Endothelial cell of umbilical vein (primary cell): ENCODE results near the gene FBN3. TPM values are rescaled to one million over a fixed set of nuclear protein-coding genes. Genes with fewer than 3 reads are reported as not detected.

ENCODE experiments used
- BruUV-seq: library from RNA; stranded (reverse); fragments of 400-500 nt; replicated peaks from 2 replicates; lab custom pipeline; 2021; lab: Mats Ljungman, UMichigan
- CTCF ChIA-PET: fragments of 300-600, 350-600 bp; sonication (Branson Sonifier 250); formaldehyde crosslinking; loops from one replicate; lab custom pipeline; 2021; ENCODE audit warnings: antibody characterized with exemption, inconsistent platforms; lab: Charles Lee
- POLR2A ChIA-PET: fragments of 300-600, 350-600 bp; sonication (Branson Sonifier 250); formaldehyde crosslinking; loops from one replicate; lab custom pipeline; 2021; ENCODE audit warnings: antibody characterized with exemption, inconsistent platforms; lab: Charles Lee
- DNase-seq: peaks from one replicate; pipeline ENCODE4 v3.0.0-alpha.2; 2011; ENCODE audit warnings: low read depth, low spot score
- FAIRE-seq: peaks from 2 replicates; lab custom pipeline; 2011; peaks lifted over from hg19 to GRCh38; lab: Jason Lieb, UNC
- H2AFZ ChIP-seq: 2 replicates; pipeline ENCODE4 v1.6.0; 2012; ENCODE audit warnings: low read depth, low read length, control low read depth, inconsistent platforms
- H3K27ac ChIP-seq: 2 replicates; pipeline ENCODE4 v1.5.1; 2011; ENCODE audit warnings: low read depth, mild to moderate bottlenecking, control low read depth, low read length, moderate library complexity; ENCODE audit not compliant: insufficient read depth
- H3K27me3 ChIP-seq, 2 experiments: 2 replicates each; pipeline versions ENCODE4 v1.6.0 to v1.6.1; 2011; ENCODE audit warnings: low read length in 2 of 2, mixed read lengths in 1 of 2; ENCODE audit not compliant: control insufficient read depth in 2 of 2, insufficient read depth in 2 of 2
- H3K36me3 ChIP-seq, 2 experiments: 2 replicates in 1 of 2; 3 replicates in 1 of 2; pipeline ENCODE4 v1.5.1; 2011; ENCODE audit warnings: low read length in 2 of 2, mild to moderate bottlenecking in 1 of 2, moderate library complexity in 1 of 2; ENCODE audit not compliant: control insufficient read depth in 2 of 2, insufficient read depth in 2 of 2; ENCODE audit errors: extremely low read depth in 1 of 2
- H3K4me1 ChIP-seq: 3 replicates; pipeline ENCODE4 v1.5.1; 2011; ENCODE audit warnings: mild to moderate bottlenecking, low read length; ENCODE audit not compliant: control insufficient read depth, insufficient read depth; ENCODE audit errors: extremely low read depth
- H3K4me2 ChIP-seq: 2 replicates; pipeline ENCODE4 v1.6.1; 2011; ENCODE audit warnings: low read length, control low read depth, mixed read lengths; ENCODE audit not compliant: insufficient read depth
- H3K4me3 ChIP-seq, 3 experiments: fragments of 200-600 bp in 1 of 3; sonication (generic), shearing (Covaris generic) in 1 of 3; replicated peaks in 1 of 3; 2 replicates each; pipeline ENCODE4 v1.5.1; 2011 to 2016; ENCODE audit warnings: control low read depth in 3 of 3, low read length in 3 of 3, mild to moderate bottlenecking in 2 of 3, inconsistent platforms in 1 of 3, low read depth in 1 of 3, moderate library complexity in 1 of 3; ENCODE audit not compliant: insufficient read depth in 1 of 3
- H3K79me2 ChIP-seq: 2 replicates; pipeline ENCODE4 v1.6.0; 2012; ENCODE audit warnings: low read length, inconsistent platforms; ENCODE audit not compliant: control insufficient read depth, insufficient read depth
- H3K9ac ChIP-seq: replicated peaks from 2 replicates; pipeline ENCODE3; 2011; ENCODE audit warnings: low read length, control low read depth; ENCODE audit not compliant: insufficient read depth; ENCODE audit errors: extremely low read depth
- H3K9me1 ChIP-seq: replicated peaks from 3 replicates; pipeline ENCODE4 v1.6.0; 2011; ENCODE audit warnings: mild to moderate bottlenecking, low read length; ENCODE audit not compliant: control insufficient read depth, insufficient read depth; ENCODE audit errors: extremely low read depth
- H3K9me3 ChIP-seq: replicated peaks from 2 replicates; pipeline ENCODE4 v1.5.1; 2012; ENCODE audit warnings: low read length, inconsistent platforms; ENCODE audit not compliant: control insufficient read depth, insufficient read depth
- H4K20me1 ChIP-seq: replicated peaks from 2 replicates; pipeline ENCODE3; 2011; ENCODE audit warnings: mild to moderate bottlenecking, low read length; ENCODE audit not compliant: control insufficient read depth, insufficient read depth; ENCODE audit errors: extremely low read depth
- CTCF ChIP-seq, 2 donors: IDR thresholded peaks; 1 replicate in 1 of 2; 2 replicates in 1 of 2; pipeline ENCODE4 v1.5.1; 2011; ENCODE audit warnings: low read length in 2 of 2, mild to moderate bottlenecking in 2 of 2, moderate library complexity in 2 of 2, control low read depth in 1 of 2, inconsistent platforms in 1 of 2, low read depth in 1 of 2; ENCODE audit not compliant: insufficient read depth in 1 of 2; ENCODE audit errors: extremely low read depth in 1 of 2
- EZH2 ChIP-seq: IDR thresholded peaks from 2 replicates; pipeline ENCODE4 v1.6.1; 2012; ENCODE audit warnings: borderline replicate concordance, low read depth, mild to moderate bottlenecking, moderate library complexity, low read length, inconsistent platforms; ENCODE audit not compliant: severe bottlenecking
- FOS ChIP-seq: IDR thresholded peaks from 2 replicates; pipeline ENCODE4 v1.6.1; 2011; ENCODE audit warnings: mild to moderate bottlenecking, low read length, moderate library complexity, borderline replicate concordance; ENCODE audit not compliant: insufficient read depth
- GATA2 ChIP-seq: IDR thresholded peaks from 2 replicates; pipeline ENCODE4 v1.7.0; 2011; ENCODE audit warnings: low read depth, mild to moderate bottlenecking, moderate library complexity, mixed read lengths, low read length; ENCODE audit not compliant: insufficient read length, insufficient read depth
- JUN ChIP-seq: IDR thresholded peaks from 2 replicates; pipeline ENCODE4 v1.6.1; 2011; ENCODE audit warnings: borderline replicate concordance, low read depth; ENCODE audit not compliant: insufficient read length, insufficient read depth
- MAX ChIP-seq: IDR thresholded peaks from 2 replicates; pipeline ENCODE4 v1.6.1; 2011; ENCODE audit not compliant: insufficient read depth, insufficient read length
- MYC ChIP-seq: IDR thresholded peaks from one replicate; pipeline ENCODE4 v1.6.1; 2011; ENCODE audit warnings: mild to moderate bottlenecking, low read depth, low read length
- POLR2A ChIP-seq: IDR thresholded peaks from 2 replicates; pipeline ENCODE4 v1.6.1; 2012; ENCODE audit warnings: low read depth, mild to moderate bottlenecking, control low read depth, low read length
- POLR2AphosphoS5 ChIP-seq: IDR thresholded peaks from 2 replicates; pipeline ENCODE4 v1.6.1; 2012; ENCODE audit warnings: low read depth, mild to moderate bottlenecking, control low read depth, low read length, moderate library complexity; ENCODE audit not compliant: insufficient read depth
- dilution Hi-C: fragments of 300-500 bp; cut with MboI; formaldehyde crosslinking; loops from one replicate; pipeline ENCODE4 v1.15.0; 2019; ENCODE audit warnings: low sequenced_read_pairs; ENCODE audit not compliant: extremely low pct_ligation_motif_present
- intact Hi-C: fragments of 100-400 bp; cut with micrococcal nuclease; formaldehyde crosslinking; loops from one replicate; pipeline ENCODE4 v1.10.0; 2022
- polyA plus RNA-seq, 4 experiments: library from polyadenylated mRNA; depleted of rRNA in 3 of 4; stranded (reverse) in 3 of 4; unstranded in 1 of 4; fragments of >200 nt; gene quantifications; 2 replicates each; pipeline versions ENCODE4 v1.2.1 to v1.2.3, GENCODE V29; 2011 to 2012; ENCODE audit warnings: missing spikeins in 1 of 4
- total RNA-seq: library from RNA; stranded (reverse); gene quantifications from 2 replicates; pipeline ENCODE4 v1.2.3, GENCODE V29; 2021

FBN3 gene
- total and polyA plus RNA-seq, 2 donors (not counting 3 experiments of a cell fraction or from before 2014, with no cell fraction given) = not detected

- Histone ChIP-seq H3K36me3 (no peaks in the 10 kb centered on the region), H3K9ac (no peak overlapping the region), H4K20me1 (no peaks in the 10 kb centered on the region), H3K9me1 (no peaks in the 10 kb centered on the region), H3K4me3 (no peak overlapping the region), H3K79me2 (no peaks in the 10 kb centered on the region), H3K4me1 (no peaks in the 10 kb centered on the region), H3K4me2 (no peak overlapping the region), H2AFZ (no peak overlapping the region), H3K9me3 (no peaks in the 10 kb centered on the region), H3K27ac (no peak overlapping the region), H3K27me3 (no peaks in the 10 kb centered on the region)
- no peak for DNase-seq
- intact Hi-C loops (no loop called here), dilution Hi-C loops (no loop called here)
- no peak for TF ChIP-seq MAX
- no peak for TF ChIP-seq EZH2
- TF ChIP-seq FOS = no peak
- no peak for FAIRE-seq
- CTCF ChIA-PET = no interaction called here
- no TSS peak for BruUV-seq
- POLR2A ChIA-PET = no interaction called here
These were observed 110.2 kb downstream of the FBN3 start for GRCh38 chr19:8039231-8039630.

GRCh38 chr19:8038815-8039214 lies 110.6 kb downstream of the FBN3 start:
- TF ChIP-seq POLR2A = no peak
- TF ChIP-seq MAX = no peak
- TF ChIP-seq GATA2 = no peak
- TF ChIP-seq JUN = no peak
- TF ChIP-seq CTCF (IDR thresholded peaks at IDR 0.05; ENCODE audit: extremely low read depth in 1 of 2, insufficient read depth in 1 of 2, low read depth in 1 of 2, low read length in 2 of 2) = no peak
- TF ChIP-seq POLR2AphosphoS5 = no peak
- TF ChIP-seq EZH2 = no peak
- TF ChIP-seq FOS = no peak
- no peak for TF ChIP-seq MYC
- intact Hi-C loops (no loop called here), dilution Hi-C loops (no loop called here)
- H3K4me3 ChIP-seq = no peak overlapping the region
- H3K9me3 ChIP-seq = no peaks in the 10 kb centered on the region
- no peak overlapping the region for H3K27ac ChIP-seq
- no peaks in the 10 kb centered on the region for H3K27me3 ChIP-seq
- FAIRE-seq (no peak), DNase-seq (no peak)
- H3K4me1 ChIP-seq = no peaks in the 10 kb centered on the region
- no peaks in the 10 kb centered on the region for H3K36me3 ChIP-seq
- no peaks in the 10 kb centered on the region for H3K79me2 ChIP-seq
- ChIA-PET CTCF (no interaction called here), POLR2A (no interaction called here)
- no peak overlapping the region for H2AFZ ChIP-seq
- H3K4me2 ChIP-seq = no peak overlapping the region
- no peaks in the 10 kb centered on the region for H4K20me1 ChIP-seq
- no peaks in the 10 kb centered on the region for H3K9me1 ChIP-seq
- H3K9ac ChIP-seq = no peak overlapping the region
- BruUV-seq = no TSS peak
